HepG2 (cell line): ENCODE measurements around the gene RTEL1. TPM values are rescaled to one million over a fixed set of nuclear protein-coding genes. Genes with fewer than 3 reads are reported as not detected.

ENCODE experiments used
- AGO2 ChIP-seq: fragments of 200-400 bp; formaldehyde crosslinking; optimal IDR thresholded peaks from 2 replicates; pipeline ENCODE3; 2017; ENCODE audit warnings: mild to moderate bottlenecking, low read depth, low read length, moderate library complexity
- AKAP8 ChIP-seq: sonication (generic); formaldehyde crosslinking; IDR thresholded peaks from 2 replicates; pipeline ENCODE4 v1.5.1; 2020; ENCODE audit warnings: mild to moderate bottlenecking, missing genetic modification reagents
- ARHGAP35 ChIP-seq: sonication (generic); formaldehyde crosslinking; IDR thresholded peaks from 2 replicates; pipeline ENCODE4 v1.9.0; 2022; ENCODE audit warnings: mild to moderate bottlenecking, inconsistent platforms, moderate library complexity, missing genetic modification reagents, borderline replicate concordance
- ARID3A ChIP-seq: IDR thresholded peaks from 2 replicates; pipeline ENCODE4 v1.6.1; 2012; ENCODE audit warnings: low read depth, low read length, improper control_type of control experiment
- CHCHD3 ChIP-seq: sonication (generic); formaldehyde crosslinking; IDR thresholded peaks from 2 replicates; pipeline ENCODE4 v1.8.0; 2022; ENCODE audit warnings: mild to moderate bottlenecking, missing genetic modification reagents, moderate library complexity
- DPF2 ChIP-seq: sonication (generic); formaldehyde crosslinking; IDR thresholded peaks from 2 replicates; pipeline ENCODE4 v1.4.0; 2020; ENCODE audit warnings: mild to moderate bottlenecking, low read depth, missing genetic modification reagents, borderline replicate concordance
- ELF1 ChIP-seq: sonication (generic); formaldehyde crosslinking; IDR thresholded peaks from 2 replicates; pipeline ENCODE4 v1.4.0; 2020; ENCODE audit warnings: missing genetic modification reagents
- ESRRA ChIP-seq: sonication (generic); formaldehyde crosslinking; IDR thresholded peaks from 2 replicates; pipeline ENCODE4 v1.5.1; 2020; ENCODE audit warnings: mild to moderate bottlenecking, low read depth, missing genetic modification reagents
- FLYWCH1 ChIP-seq: sonication (generic); formaldehyde crosslinking; IDR thresholded peaks from 2 replicates; pipeline ENCODE4 v1.8.1; 2023; ENCODE audit warnings: mild to moderate bottlenecking, missing genetic modification reagents
- IRF1 ChIP-seq: sonication (generic); formaldehyde crosslinking; IDR thresholded peaks from 2 replicates; pipeline ENCODE4 v1.4.0; 2020; ENCODE audit warnings: low read depth, mild to moderate bottlenecking, missing genetic modification reagents
- LCORL ChIP-seq, 2 experiments: fragments of 450-650 bp in 1 of 2; sonication (generic) in 1 of 2; formaldehyde crosslinking in 1 of 2; IDR thresholded peaks; 2 replicates each; pipeline versions ENCODE4 v1.5.0 to v1.6.1; 2017 to 2020; ENCODE audit warnings: antibody characterized with exemption in 1 of 2, missing genetic modification reagents in 1 of 2
- NPAS2 ChIP-seq: sonication (generic); formaldehyde crosslinking; IDR thresholded peaks from 2 replicates; pipeline ENCODE4 v1.8.0; 2022; ENCODE audit warnings: mild to moderate bottlenecking, missing genetic modification reagents, borderline replicate concordance
- NR2C2 ChIP-seq: sonication (generic); formaldehyde crosslinking; IDR thresholded peaks from 2 replicates; pipeline ENCODE4 v1.4.0; 2020; ENCODE audit warnings: missing genetic modification reagents, mild to moderate bottlenecking, moderate library complexity, borderline replicate concordance
- ZBTB3 ChIP-seq: sonication (generic); formaldehyde crosslinking; IDR thresholded peaks from 2 replicates; pipeline ENCODE4 v1.4.0; 2020; ENCODE audit warnings: low read depth, mild to moderate bottlenecking, moderate library complexity, missing genetic modification reagents, borderline replicate concordance
- ZNF264 ChIP-seq: sonication (generic); formaldehyde crosslinking; IDR thresholded peaks from 2 replicates; pipeline ENCODE4 v1.4.0; 2020; ENCODE audit warnings: missing genetic modification reagents
- ZNF3 ChIP-seq: IDR thresholded peaks from 2 replicates; pipeline ENCODE4 v1.7.0; 2017; ENCODE audit warnings: inconsistent platforms
- ZNF616 ChIP-seq: sonication (generic); formaldehyde crosslinking; IDR thresholded peaks from 2 replicates; pipeline ENCODE4 v1.5.0; 2020; ENCODE audit warnings: low read depth, mild to moderate bottlenecking, missing genetic modification reagents
- ZNF639 ChIP-seq: conservative IDR thresholded peaks from 2 replicates; pipeline ENCODE4 v1.6.1; 2018; ENCODE audit warnings: missing genetic modification reagents
- ZNF746 ChIP-seq: sonication (generic); formaldehyde crosslinking; IDR thresholded peaks from 2 replicates; pipeline ENCODE4 v1.8.0; 2022; ENCODE audit warnings: mild to moderate bottlenecking, missing genetic modification reagents
- ZNF777 ChIP-seq: sonication (generic); formaldehyde crosslinking; IDR thresholded peaks from 2 replicates; pipeline ENCODE4 v1.4.0; 2020; ENCODE audit warnings: missing genetic modification reagents
- ZSCAN5A ChIP-seq: sonication (generic); formaldehyde crosslinking; IDR thresholded peaks from 2 replicates; pipeline ENCODE4 v1.8.0; 2022; ENCODE audit warnings: mild to moderate bottlenecking, missing genetic modification reagents, borderline replicate concordance
- ZSCAN9 ChIP-seq: IDR thresholded peaks from 2 replicates; pipeline ENCODE4 v1.6.1; 2016; ENCODE audit warnings: borderline replicate concordance
- polyA plus RNA-seq, 8 experiments: library from polyadenylated mRNA; depleted of rRNA in 3 of 8; stranded (reverse) in 7 of 8; unstranded in 1 of 8; fragments of >200 nt; fragmentation: Illumina TruSeq in 4 of 8; extraction: Trizol in 4 of 8; gene quantifications; 2 replicates each; pipeline versions ENCODE4 v1.2.1 to v1.2.3, GENCODE V29; 2011 to 2016; ENCODE audit warnings: low read depth in 4 of 8, missing spikeins in 1 of 8, mixed read lengths in 1 of 8; ENCODE audit not compliant: insufficient read depth in 1 of 8
- total RNA-seq, 5 experiments: library from RNA; depleted of rRNA; stranded (reverse); fragments of >200 nt; fragmentation: Illumina TruSeq; extraction: Trizol; gene quantifications; 2 replicates each; pipeline ENCODE4 v1.2.3, GENCODE V29; 2016; ENCODE audit warnings: low read depth in 1 of 5
- TF ChIP-seq, protein P1 (sequence below): sonication (generic); formaldehyde crosslinking; IDR thresholded peaks from 2 replicates; pipeline ENCODE4 v1.9.0; 2021; ENCODE audit warnings: missing genetic modification reagents, borderline replicate concordance

RTEL1 gene
- total and polyA plus RNA-seq, 2 of the 13 experiments (the other 11 are each of a cell fraction or from before 2014, with no cell fraction given), result 21.8 to 36.4 TPM

GRCh38 chr20:63737945-63738686, 80.0 kb downstream of the RTEL1 start (continued):
- TF ChIP-seq IRF1 (CRISPR knock-in tag) (peak; percentile 61), FLYWCH1 (no peak), ARHGAP35 (CRISPR knock-in tag) (no peak; the same call in 1 of the 2 replicates), LCORL (IDR thresholded peaks at IDR 0.05) (no peak), LCORL (CRISPR knock-in tag; IDR thresholded peaks at IDR 0.05) (peak; percentile 51), ZSCAN5A (CRISPR knock-in tag) (no peak; the same call in 1 of the 2 replicates), ZNF264 (CRISPR knock-in tag) (peak; percentile 71), ZNF746 (CRISPR knock-in tag) (peak; percentile 94), ELF1 (CRISPR knock-in tag) (no peak; the same call in 1 of the 2 replicates), ZNF616 (CRISPR knock-in tag) (peak; percentile 63), ZNF777 (CRISPR knock-in tag) (peak; percentile 54; the same call in 1 of the 2 replicates), AGO2 (peak; percentile 99), NR2C2 (peak; percentile 89), AKAP8 (peak; percentile 67), ZNF3 (no peak), ZSCAN9 (peak; percentile 47; the same call in 1 of the 2 replicates), ARID3A (no peak), ZNF639 (CRISPR knock-in tag) (peak; percentile 90), DPF2 (CRISPR knock-in tag) (peak; percentile 81), ESRRA (CRISPR knock-in tag) (peak; percentile 81), NPAS2 (no peak), ZBTB3 (CRISPR knock-in tag) (peak; percentile 83; the same call in 1 of the 2 replicates), CHCHD3 (CRISPR knock-in tag) (peak; percentile 66; the same call in 1 of the 2 replicates)
- TF ChIP-seq, protein P1, sequence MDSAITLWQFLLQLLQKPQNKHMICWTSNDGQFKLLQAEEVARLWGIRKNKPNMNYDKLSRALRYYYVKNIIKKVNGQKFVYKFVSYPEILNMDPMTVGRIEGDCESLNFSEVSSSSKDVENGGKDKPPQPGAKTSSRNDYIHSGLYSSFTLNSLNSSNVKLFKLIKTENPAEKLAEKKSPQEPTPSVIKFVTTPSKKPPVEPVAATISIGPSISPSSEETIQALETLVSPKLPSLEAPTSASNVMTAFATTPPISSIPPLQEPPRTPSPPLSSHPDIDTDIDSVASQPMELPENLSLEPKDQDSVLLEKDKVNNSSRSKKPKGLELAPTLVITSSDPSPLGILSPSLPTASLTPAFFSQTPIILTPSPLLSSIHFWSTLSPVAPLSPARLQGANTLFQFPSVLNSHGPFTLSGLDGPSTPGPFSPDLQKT, result 0 out of 2 replicates have a peak, but pooled peaks have one; percentile 68
